ENCODE results near the gene APH1B.

APH1B gene

DNA sequence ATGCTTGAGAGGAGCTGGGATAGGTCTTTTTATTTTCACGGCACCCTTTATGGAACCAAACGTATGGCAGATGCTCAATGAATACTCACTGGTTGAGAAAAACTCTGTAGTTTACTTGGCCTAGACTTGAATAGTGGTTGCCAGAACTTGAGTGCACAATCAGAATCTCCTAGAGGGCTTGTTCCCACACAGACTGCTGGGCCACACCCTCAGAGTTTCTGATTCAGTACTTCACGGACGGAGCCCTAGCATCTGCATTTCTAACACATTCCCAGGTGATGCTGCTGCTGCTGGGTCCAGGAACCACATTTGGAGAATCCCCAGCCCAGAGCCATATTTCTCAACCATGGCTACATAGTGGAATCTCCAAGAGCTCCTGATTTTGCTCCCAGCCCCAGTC is 79.7 kb downstream of the APH1B start:
- no peak for DNase-seq

DNA sequence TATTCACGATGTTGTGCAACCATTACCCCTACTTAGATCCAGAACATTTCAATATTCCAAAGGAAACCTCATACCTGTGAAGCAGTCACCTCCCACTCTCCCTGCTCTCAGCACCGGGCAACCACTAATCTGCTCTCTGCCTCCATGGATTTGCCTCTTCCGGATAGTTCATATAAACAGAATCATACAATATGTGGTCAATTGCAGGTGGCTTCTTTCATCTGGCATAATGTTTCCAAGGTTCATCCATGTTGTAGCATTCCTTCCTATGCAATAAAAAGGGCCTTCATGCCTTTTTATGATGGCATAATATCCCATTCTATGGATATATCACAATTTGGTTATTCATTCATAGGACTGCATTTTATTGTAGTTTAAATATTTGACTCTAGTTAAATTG is 80.3 kb downstream of the APH1B start:
- no peak for DNase-seq

DNA sequence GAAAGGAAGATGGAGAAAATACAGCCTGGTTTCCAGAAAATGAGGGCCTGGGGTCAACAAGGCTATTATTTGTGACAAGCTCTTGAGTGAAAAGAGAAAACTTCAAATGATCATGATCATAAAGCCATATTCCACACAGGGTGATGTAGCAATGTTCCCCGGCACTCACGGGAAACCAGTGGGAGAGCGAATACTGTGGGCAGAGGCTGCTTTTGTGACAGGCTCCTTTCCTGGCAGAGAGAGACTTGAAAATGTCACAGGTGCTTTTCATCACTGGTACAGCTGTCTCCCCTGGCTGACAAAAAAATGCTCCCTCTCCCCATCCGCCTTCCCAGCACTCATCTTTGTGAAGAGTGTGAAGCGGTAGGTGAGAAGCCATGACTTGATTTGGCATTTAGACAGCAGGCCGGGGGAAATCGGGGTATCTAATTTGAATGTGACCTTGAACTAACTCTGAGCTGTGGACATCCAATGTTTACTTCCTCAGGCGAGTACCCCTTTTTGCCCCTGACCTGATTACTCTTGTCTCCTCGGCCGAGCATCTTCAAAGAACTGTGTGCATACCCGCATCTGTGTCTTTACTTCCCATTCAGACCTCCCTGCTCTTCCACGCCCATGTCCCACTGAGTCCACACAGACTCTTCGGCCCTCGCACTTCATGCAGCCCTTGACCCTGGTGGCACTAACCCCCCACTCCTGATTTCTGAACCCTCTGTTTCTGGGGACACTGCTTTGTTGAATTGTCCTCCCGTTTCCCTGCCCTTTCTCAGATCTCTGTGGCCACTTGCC is 81.0 kb downstream of the APH1B start:
- no peak for DNase-seq

Data from fibroblast of skin of abdomen (primary cell).